SHP77 treated with DMSO at 0.1 percent for 48 hours (cell line): ENCODE data around the gene FTCD.

Source experiments
- DNase-seq: peaks from one replicate; lab custom pipeline; 2025; lab: John Stamatoyannopoulos, UW

Gene FTCD

DNA sequence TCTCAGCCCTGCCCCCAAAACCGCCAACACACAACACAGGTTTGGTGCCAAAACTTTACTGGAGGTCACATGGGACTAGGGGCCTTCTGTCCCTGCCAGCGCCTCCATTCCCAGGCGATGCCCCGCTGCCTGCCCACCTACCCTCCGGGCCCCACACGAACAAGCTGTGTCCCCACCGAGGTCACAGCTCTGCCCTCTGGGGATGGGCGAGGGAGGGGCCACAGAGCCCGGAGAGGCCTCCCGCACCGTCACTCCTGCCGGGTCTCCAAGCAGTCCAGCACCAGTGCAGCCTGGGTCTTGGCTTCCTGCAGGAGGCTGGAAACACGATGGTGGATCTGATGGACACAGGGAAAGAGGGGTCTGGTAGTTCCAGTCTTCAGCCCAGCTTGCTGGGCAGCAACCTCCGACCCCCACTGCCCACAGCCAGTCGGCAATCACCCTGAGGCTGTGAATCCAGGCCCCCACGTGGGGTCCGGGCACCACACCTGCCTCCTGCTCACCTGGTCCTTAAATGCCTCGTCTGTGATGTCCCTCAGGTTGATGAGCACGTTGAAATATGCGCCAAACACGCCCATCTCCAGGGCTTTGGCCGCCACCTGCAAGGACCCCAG, 18.5 kb downstream of the FTCD start:
- no peak for DNase-seq

DNA sequence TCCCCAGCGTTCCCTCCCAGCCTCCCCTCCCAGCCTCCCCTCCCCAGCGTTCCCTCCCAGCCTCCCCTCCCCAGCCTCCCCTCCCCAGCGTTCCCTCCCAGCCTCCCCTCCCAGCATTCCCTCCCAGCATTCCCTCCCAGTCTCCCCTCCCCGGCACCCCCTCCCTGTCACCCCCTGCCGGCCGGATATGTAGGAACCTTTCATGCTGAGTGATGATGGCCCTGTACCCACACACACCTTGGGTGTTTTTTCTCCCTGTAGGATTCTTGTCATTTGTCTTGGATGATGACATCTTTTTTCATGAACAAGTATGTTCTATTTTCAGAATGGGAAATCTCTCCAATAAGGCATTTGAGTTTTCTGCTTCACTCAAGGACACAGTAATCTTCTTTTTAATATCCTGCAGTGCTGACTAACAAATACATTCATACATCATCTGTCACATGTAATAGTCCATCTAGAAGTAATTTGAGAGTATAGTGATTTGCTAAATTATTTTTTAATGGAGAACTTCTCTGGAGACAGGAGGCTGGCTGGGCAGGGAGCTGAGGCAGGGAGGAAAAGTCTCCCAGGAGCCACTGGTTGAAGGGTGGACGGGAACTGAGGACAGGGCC, 19.5 kb downstream of the FTCD start:
- no peak for DNase-seq

DNA sequence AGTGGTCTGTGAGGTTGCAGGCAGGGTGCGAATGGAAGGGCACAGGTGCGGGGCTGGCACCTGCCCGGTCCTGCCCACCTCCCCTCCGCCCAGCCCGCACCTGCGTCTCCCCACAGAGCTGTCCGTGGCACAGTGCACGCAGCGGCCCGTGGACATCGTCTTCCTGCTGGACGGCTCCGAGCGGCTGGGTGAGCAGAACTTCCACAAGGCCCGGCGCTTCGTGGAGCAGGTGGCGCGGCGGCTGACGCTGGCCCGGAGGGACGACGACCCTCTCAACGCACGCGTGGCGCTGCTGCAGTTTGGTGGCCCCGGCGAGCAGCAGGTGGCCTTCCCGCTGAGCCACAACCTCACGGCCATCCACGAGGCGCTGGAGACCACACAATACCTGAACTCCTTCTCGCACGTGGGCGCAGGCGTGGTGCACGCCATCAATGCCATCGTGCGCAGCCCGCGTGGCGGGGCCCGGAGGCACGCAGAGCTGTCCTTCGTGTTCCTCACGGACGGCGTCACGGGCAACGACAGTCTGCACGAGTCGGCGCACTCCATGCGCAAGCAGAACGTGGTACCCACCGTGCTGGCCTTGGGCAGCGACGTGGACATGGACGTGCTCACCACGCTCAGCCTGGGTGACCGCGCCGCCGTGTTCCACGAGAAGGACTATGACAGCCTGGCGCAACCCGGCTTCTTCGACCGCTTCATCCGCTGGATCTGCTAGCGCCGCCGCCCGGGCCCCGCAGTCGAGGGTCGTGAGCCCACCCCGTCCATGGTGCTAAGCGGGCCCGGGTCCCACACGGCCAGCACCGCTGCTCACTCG, 23.3 kb downstream of the FTCD start:
- no peak for DNase-seq

DNA sequence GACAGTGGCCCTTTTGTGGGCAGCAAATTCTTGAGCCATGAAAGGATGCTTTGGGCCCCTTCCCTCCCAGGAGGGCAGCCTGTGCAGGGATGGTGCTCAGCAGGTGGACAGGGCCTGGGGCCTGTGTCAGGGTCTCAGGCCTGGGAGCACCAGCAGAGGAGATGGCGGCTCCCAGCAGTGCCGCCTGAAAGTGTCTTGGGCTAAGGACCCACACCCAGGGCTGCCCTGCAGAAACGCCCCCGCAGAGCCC, 23.9 kb downstream of the FTCD start:
- no peak for DNase-seq

DNA sequence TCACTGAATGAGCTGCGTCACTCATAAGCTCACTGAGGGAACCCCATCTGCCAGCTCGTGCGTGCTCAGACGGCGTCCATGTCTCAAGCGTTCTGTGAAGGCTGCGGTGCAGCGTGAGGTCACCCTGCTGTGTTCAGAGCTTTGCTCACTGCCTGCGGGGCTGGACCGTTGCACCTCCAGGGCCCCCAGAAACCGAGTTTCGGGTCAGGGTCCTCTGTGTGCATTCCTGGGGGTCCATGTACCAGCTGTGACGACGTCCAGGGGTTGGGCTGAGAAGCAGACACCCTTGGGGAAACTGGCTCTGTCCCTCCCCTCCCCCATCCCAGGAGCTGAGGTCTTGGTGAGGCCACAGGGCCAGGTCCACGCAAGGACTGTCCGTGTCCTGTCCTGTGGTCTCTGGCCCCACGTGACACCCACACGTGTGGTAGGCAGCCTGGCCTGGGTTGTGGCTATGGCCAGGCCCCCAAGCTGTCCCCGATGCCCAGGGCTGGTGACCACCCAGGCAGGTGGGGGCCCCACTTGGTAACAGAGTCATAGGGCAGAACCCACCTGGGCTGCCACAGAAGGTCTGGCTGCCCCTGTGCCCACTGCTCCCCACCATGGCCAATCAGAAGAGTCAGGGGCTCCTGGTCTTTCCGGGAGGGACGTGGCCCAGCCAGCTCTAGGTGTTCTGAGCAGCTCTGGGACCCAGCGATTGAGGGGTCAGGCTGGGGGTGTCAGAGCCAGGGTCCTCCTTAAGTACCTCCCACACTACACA, 24.4 kb downstream of the FTCD start:
- no peak for DNase-seq

DNA sequence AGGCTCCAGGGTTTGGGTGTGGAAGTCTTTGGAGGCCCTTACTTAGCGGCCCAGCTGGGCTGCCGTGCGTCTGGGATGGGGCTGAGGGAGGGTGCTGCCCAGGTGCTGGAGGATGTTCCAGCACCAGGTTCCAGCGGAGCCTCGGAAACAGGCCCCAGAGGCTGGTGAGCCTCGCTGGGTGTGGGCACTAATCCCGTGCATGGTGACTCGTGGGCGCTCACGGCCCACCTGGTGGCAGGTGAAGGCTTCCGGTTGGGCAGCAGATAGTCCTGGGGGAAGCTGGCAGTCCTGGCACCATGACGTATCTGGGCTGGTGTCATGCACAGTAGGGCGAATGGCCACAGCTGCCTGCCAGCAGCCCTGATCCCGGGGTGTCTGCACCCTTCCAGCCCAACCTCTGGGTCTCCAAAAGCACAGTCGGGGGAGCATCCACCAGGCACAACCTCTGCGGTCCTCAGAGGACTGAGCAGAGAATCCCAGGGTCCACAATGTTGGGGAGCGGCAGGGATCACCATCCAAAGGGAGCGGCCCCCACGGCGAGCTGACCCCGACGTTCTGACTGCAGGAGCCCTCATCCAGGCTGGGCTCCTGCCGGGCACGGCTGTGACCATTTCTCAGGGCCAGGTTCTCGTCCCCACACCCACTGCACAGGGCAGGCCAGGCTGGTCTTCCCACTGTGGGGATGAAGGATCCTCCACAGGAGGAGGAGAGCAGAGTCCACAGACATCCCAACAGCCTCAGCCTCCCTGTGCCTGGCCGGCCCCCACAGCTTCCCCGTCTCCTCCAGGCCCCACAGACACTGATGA, 25.3 kb downstream of the FTCD start:
- DNase-seq, result no peak

DNA sequence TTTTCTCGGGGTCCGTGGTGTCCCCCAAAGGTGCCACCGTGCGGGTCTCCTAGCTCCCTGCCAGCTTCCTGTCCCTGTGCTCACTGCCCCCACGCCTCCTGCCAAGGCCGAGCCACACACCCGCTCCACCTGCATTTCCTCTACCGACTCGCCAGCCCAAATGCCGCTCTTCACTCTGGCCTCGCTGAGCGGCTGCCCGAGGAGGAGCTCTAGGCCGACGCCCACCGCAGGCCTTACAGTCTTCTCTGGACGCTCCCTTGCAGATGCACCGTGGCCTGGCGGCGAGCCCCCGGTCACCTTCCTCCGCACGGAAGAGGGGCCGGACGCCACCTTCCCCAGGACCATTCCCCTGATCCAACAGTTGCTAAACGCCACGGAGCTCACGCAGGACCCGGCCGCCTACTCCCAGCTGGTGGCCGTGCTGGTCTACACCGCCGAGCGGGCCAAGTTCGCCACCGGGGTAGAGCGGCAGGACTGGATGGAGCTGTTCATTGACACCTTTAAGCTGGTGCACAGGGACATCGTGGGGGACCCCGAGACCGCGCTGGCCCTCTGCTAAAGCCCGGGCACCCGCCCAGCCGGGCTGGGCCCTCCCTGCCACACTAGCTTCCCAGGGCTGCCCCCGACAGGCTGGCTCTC, 26.3 kb downstream of the FTCD start:
- DNase-seq, result no peak

DNA sequence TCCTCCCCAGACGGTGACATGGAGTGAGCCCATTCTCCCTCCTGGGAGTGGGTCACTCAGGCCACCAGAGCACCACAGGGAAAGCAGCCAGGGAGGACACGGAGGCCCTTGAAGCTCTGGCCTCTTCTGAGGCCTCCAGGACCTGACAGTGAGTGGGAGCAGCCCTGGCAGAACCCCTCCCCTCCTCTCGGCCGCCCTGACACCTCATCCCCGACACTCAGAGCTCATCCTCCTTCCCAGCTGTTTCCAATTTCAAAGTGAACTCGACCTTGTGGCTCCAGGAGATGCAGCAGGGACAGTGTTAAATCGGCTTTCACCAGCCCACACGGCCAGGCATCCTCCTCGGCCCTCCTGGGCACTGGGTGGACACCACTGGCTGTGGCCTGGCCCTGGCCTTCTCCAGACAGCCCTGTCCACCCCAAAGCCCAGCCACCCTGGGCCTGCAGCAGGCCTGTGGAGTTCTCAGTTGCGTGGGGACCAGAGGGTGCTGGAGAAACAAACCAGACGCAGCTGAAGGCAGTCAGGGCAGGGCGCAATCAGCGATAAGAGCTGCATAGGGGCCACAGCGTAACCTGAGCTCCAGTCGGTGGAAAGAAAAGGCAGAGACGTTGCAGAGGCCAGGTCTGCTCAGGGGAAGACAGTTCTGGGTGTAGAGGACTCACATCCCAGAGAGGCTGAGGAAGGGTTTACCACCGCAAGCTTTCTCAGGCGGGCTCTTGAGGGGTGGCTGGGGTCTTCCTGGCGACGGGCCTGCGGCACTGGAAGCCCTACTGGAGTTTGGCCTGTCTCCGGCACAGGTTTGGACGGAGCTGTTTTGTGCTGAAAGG, 27.1 kb downstream of the FTCD start:
- DNase-seq, result no peak

DNA sequence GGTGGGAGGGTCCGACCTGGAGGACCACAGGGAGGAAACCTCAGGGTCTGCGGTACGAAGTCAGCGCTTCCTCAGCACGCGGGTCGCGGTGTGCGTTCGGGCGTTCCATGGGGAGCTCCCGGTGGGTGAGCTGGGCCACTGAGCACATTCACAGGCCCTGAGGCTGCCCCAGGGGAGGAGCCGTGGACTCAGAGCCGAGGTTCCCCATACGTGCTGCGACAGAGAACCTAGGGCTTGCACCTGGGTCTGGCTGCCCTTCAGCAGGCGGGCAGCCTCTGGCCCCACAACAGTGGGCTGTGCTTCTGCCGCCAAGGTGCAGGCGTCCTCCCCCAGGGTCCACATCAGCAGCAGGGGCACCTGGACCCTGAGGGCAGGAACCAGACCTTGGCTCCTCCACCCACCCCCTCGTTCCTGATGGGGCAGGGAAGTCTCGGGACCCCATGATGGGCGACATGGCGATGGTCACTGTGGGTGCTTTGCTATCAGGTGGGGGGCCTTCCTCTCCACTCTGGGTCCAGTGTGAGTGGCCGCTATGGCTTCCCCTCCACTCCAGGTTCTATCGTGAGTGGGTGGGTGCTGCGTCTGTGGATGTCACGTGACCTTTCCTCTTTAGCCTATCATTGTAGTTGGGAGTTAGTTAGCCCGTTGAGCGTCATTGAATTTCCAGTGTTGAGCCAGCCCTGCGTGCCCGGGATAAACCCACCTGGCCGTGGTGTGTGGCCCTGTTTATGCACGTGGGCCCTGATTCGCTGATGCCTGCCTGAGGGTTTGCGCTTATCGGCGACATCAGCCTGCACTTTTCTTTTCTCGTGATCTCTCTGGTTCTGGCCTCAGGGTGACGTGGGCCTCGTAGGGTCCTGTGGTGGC, 27.9 kb downstream of the FTCD start:
- no peak for DNase-seq

DNA sequence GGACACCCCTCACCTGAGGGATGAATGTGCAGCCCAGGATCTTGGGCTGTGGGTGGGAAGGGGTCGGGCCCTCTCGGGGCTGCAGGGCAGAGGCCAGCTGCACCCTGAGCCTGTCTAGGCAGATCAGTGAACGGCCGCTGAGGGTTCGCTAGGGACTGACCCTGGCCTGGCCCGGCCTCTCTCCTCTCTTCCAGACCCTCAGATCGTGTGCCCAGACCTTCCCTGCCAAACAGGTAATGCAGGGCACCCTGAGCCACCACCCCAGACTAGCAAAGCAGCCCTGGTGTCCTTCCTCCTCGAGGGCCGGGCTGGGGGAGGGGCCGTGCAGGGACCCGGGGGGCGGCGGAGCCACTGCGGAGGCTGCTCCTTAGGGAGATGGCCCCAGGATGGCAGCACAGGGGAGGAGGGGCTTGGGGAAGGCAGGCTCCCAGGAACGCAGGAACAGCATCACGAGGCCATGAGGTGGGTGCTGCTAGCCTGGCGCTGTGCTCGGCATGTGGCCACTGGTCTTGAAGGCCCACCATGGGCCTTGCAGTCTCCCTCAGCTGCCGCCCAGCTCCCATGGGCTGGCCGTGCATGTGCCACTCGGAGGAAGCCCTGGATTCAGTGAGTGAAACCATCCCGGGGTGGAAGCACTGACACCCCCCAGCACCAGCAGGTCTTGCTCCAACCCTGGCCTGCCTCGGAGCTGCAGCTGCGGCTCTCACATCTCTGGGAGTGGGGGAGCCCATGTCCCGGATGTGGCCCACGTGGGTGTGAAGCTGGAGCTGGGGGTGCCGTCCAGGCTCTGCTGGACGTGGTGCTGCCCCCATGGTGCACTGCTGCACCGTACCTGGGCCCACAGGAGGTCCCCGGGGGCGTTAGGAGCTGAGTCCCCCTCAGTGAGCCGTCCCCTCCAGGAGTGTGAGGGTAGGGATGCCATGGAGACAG, 28.8 kb downstream of the FTCD start:
- no peak for DNase-seq

DNA sequence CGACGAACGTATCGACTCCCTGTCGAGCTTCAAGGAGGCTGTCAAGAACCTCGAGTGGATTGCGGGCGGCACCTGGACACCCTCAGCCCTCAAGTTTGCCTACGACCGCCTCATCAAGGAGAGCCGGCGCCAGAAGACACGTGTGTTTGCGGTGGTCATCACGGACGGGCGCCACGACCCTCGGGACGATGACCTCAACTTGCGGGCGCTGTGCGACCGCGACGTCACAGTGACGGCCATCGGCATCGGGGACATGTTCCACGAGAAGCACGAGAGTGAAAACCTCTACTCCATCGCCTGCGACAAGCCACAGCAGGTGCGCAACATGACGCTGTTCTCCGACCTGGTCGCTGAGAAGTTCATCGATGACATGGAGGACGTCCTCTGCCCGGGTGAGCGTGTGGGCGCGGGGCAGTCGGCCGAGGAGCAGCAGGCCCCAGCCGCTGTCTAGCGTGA, 29.5 kb downstream of the FTCD start:
- DNase-seq, result no peak

DNA sequence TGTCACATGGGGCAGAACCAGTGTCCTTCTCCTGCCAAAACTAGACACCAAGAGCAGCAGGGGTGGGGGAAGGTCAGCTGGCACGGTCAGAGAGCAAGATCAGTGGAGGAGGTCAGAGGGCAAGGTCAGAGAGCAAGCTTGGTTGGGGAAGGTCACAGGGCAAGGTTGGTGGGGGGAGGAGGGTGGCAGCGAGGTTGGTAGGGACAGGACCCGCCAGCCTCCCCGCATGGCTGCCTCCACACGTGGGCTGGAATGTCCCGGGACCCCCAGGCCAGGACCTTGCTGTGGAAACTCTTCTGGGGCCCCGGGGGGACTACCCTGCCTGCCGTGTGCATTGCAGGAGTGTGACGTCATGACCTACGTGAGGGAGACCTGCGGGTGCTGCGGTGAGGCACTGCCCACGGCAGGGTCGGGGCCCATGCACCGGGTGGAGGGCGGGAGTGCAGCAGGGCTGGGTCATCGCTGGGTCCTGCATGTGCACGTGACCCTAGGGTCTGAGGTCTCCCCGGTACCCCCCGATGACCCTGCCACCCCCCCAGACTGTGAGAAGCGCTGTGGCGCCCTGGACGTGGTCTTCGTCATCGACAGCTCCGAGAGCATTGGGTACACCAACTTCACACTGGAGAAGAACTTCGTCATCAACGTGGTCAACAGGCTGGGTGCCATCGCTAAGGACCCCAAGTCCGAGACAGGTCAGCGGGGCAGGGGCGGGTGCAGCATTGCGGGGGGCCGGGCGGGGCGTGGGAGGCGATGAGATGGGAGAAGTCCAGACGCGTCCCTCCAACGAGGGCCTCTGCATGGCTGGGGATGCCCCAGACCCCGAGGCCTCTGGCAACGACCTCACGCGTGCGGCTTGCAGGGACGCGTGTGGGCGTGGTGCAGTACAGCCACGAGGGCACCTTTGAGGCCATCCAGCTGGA, 30.2 kb downstream of the FTCD start:
- no peak for DNase-seq

DNA sequence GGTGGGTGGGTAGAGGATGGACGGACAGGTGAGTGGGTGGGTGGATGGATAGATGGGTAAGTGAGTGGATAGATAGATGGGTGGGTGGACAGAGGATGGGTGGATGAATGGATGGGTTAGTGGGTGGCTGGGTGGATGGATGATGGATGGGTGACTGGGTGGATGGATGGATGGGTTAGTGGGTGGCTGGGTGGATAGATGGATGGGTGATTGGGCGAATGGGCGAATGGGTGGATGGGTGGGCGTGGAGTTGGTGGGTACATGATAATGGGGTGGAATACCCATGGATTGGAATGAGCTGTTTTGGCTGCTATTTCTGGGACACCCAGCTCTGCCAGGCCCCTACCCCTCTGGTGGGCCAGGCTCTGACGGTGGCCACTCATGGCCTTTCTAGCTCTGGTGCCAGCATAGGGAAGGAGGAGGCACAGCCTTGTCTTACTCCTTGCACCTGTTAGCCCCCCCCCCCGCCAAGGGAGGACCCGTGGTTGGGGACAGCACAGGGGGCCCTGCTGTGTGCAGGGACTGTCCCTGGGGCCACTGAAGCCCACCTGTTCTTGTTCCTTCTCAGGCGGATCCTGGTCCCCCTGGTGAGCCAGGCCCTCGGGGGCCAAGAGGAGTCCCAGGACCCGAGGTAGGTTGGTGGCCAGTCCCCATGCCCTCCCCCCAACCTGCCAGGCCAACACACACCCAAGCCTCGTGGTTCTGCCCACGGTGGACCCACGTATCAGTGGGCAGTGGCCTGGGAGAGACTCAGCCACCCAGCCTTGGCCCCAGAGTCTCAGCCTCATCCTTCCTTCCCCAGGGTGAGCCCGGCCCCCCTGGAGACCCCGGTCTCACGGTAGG, 31.1 kb downstream of the FTCD start:
- no peak for DNase-seq

DNA sequence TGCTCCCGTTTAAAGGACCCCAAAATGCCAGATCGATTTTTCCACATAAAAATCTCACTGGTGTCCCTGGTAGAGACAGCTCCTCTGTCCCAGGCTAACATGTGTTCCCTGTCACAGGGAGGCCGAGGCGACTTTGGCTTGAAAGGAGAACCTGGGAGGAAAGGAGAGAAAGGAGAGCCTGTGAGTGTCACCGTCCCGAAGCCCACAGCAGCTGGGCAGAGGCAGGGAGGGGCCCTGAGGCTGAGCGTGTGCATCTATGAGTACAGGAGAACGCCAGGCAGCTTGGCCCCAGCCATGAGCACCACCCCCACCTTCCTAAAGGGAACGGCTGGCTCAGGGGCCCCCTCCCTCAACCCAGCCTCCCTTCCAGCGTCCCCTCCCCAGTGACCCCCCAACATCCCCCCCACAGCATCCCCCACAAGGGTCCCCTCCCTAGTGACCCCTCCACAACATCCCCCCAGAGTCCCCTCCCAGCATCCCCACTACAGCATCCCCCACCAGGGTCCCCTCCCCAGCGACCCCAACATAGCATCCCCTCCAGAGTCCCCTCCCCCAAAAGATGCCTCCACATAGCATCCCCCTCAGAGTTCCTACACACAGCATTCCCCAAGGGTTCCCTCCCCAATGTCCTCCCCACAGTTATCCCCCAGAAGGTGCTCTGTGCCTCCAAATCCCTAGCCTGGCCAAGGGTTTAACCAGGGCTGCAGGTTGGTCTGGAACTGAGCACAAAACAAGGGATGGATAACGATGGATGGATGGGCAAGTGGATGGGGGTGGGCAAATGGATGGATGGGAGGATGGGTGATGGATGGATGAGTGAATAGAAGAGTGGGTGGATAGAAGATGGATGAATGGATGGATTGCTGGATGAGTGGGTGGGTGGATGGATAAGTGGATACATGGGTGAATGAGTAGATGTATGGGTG, 32.4 kb downstream of the FTCD start:
- DNase-seq, result no peak

DNA sequence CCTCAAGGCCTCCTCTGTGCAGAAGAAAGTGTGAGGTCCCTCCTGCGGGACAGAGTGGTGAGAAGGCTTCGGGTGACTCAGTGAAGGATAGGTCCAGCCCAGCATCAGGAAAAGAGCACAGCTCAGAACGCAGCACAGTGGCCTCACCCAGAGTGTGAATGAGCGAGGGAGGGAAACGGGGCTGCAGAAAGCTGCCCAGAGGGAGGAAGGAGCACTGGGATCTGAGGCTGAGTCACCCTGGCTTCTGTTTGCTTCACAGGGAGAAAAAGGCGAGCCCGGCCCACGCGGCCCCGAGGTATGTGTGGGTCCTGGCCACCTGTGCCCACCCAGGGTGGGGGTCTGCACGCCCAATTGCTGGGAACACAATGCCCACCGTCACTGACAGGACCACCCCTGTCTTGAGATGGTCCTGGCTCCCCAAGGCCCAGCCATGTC, 33.1 kb downstream of the FTCD start:
- DNase-seq, result no peak
